NB4 (cell line): ENCODE measurements around the gene CBFA2T2.
"Not testable (repeated sequence)": the region's sequence is repeated elsewhere in the genome, so short reads cannot be mapped to it uniquely, and the experiment has no call there.

ENCODE experiments used
- MAX ChIP-seq: IDR thresholded peaks from 2 replicates; pipeline ENCODE4 v1.6.1; 2011; ENCODE audit warnings: low read depth, low read length
- MYC ChIP-seq: IDR thresholded peaks from 2 replicates; pipeline ENCODE4 v1.6.1; 2011; ENCODE audit warnings: low read depth, low read length
- POLR2A ChIP-seq: IDR thresholded peaks from 2 replicates; pipeline ENCODE4 v1.6.1; 2011; ENCODE audit warnings: mild to moderate bottlenecking; ENCODE audit not compliant: insufficient read length; ENCODE audit errors: extremely low read depth
- TF ChIP-seq, protein P1 (sequence below): IDR thresholded peaks from one replicate; pipeline ENCODE4 v1.5.1; 2012; ENCODE audit warnings: low read depth, low read length

- not testable (repeated sequence) for TF ChIP-seq MAX, POLR2A, MYC
- TF ChIP-seq, protein P1, sequence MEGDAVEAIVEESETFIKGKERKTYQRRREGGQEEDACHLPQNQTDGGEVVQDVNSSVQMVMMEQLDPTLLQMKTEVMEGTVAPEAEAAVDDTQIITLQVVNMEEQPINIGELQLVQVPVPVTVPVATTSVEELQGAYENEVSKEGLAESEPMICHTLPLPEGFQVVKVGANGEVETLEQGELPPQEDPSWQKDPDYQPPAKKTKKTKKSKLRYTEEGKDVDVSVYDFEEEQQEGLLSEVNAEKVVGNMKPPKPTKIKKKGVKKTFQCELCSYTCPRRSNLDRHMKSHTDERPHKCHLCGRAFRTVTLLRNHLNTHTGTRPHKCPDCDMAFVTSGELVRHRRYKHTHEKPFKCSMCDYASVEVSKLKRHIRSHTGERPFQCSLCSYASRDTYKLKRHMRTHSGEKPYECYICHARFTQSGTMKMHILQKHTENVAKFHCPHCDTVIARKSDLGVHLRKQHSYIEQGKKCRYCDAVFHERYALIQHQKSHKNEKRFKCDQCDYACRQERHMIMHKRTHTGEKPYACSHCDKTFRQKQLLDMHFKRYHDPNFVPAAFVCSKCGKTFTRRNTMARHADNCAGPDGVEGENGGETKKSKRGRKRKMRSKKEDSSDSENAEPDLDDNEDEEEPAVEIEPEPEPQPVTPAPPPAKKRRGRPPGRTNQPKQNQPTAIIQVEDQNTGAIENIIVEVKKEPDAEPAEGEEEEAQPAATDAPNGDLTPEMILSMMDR: not testable (repeated sequence)
Observed at GRCh38 chr20:33483186-33483585, 6.7 kb upstream of the CBFA2T2 start.
